ENCODE results near the gene TBC1D2B.
"Not testable (repeated sequence)": the region's sequence is repeated elsewhere in the genome, so short reads cannot be mapped to it uniquely, and the experiment has no call there.

Gene TBC1D2B

GRCh38 chr15:77975332-77976094 lies 102.0 kb downstream of the TBC1D2B start:
- DNase-seq (ENCODE audit: low read depth) = no peak
- TF ChIP-seq CTCF (conservative IDR thresholded peaks at IDR 0.05; ENCODE audit: low read length) = no peak

GRCh38 chr15:77974416-77975331 lies 102.8 kb downstream of the TBC1D2B start:
- H3K4me3 ChIP-seq (ENCODE audit: low read length) = no peak overlapping the region
- no peak for TF ChIP-seq CTCF (conservative IDR thresholded peaks at IDR 0.05; ENCODE audit: low read length)
- no peak for DNase-seq (ENCODE audit: low read depth)

More at GRCh38 chr15:77975332-77976094, 102.0 kb downstream of the TBC1D2B start:
- H3K4me3 ChIP-seq (ENCODE audit: low read length) = no peak overlapping the region

GRCh38 chr15:77974098-77974414 lies 103.5 kb downstream of the TBC1D2B start:
- no peak for TF ChIP-seq CTCF (conservative IDR thresholded peaks at IDR 0.05; ENCODE audit: low read length)
- no peak overlapping the region for H3K4me3 ChIP-seq (ENCODE audit: low read length)
- DNase-seq (ENCODE audit: low read depth) = peak; percentile 77

- H3K4me3 ChIP-seq (ENCODE audit: low read length); DNase-seq (ENCODE audit: low read depth): not testable (repeated sequence)
Measured at GRCh38 chr15:77973273-77974097, 104.0 kb downstream of the TBC1D2B start.

GRCh38 chr15:77972706-77973105 lies 104.8 kb downstream of the TBC1D2B start:
- DNase-seq (ENCODE audit: low read depth); H3K4me3 ChIP-seq (ENCODE audit: low read length): not testable (repeated sequence)

- not testable (repeated sequence) for H3K4me3 ChIP-seq (ENCODE audit: low read length); DNase-seq (ENCODE audit: low read depth)
Measured at GRCh38 chr15:77971875-77972274, 105.6 kb downstream of the TBC1D2B start.

- peak; percentile 75 for DNase-seq (ENCODE audit: low read depth)
- not testable (repeated sequence) for H3K4me3 ChIP-seq (ENCODE audit: low read length)
Measured at GRCh38 chr15:77970813-77971360, 106.6 kb downstream of the TBC1D2B start.

- H3K4me3 ChIP-seq (ENCODE audit: low read length) = no peak overlapping the region
- no peak for TF ChIP-seq CTCF (conservative IDR thresholded peaks at IDR 0.05; ENCODE audit: low read length)
- DNase-seq (ENCODE audit: low read depth) = no peak
Measured at GRCh38 chr15:77969055-77969454, 108.5 kb downstream of the TBC1D2B start.
